Ishikawa (cell line): ENCODE measurements around the gene RBM44.

Source experiments
- CEBPB ChIP-seq: IDR thresholded peaks from 2 replicates; pipeline ENCODE4 v1.6.1; 2012
- CREB1 ChIP-seq: IDR thresholded peaks from 2 replicates; pipeline ENCODE4 v1.6.1; 2012; ENCODE audit warnings: low read depth
- EGR1 ChIP-seq: IDR thresholded peaks from 2 replicates; pipeline ENCODE4 v1.6.1; 2012
- EP300 ChIP-seq: IDR thresholded peaks from 2 replicates; pipeline ENCODE4 v1.6.1; 2012; ENCODE audit warnings: borderline replicate concordance
- FOXM1 ChIP-seq: IDR thresholded peaks from 2 replicates; pipeline ENCODE4 v1.6.1; 2012; ENCODE audit warnings: low read depth, borderline replicate concordance
- NFIC ChIP-seq: IDR thresholded peaks from 2 replicates; pipeline ENCODE4 v1.6.1; 2012
- RAD21 ChIP-seq: IDR thresholded peaks from 2 replicates; pipeline ENCODE4 v1.6.1; 2012; ENCODE audit warnings: low read depth
- TAF1 ChIP-seq: IDR thresholded peaks from 2 replicates; pipeline ENCODE4 v1.6.1; 2012; ENCODE audit warnings: low read depth, mild to moderate bottlenecking
- TCF12 ChIP-seq: IDR thresholded peaks from 2 replicates; pipeline ENCODE4 v1.6.1; 2012; ENCODE audit warnings: low read depth
- TEAD4 ChIP-seq: IDR thresholded peaks from 2 replicates; pipeline ENCODE4 v1.6.1; 2012
- YY1 ChIP-seq: IDR thresholded peaks from 2 replicates; pipeline ENCODE4 v1.6.1; 2012; ENCODE audit warnings: low read depth
- ZBTB7A ChIP-seq: IDR thresholded peaks from 2 replicates; pipeline ENCODE4 v1.6.1; 2012; ENCODE audit warnings: low read depth
- TF ChIP-seq, protein P1 (sequence below): IDR thresholded peaks from 2 replicates; pipeline ENCODE4 v1.6.1; 2012
- TF ChIP-seq, protein P2 (sequence below): IDR thresholded peaks from 2 replicates; pipeline ENCODE4 v1.6.1; 2012
- TF ChIP-seq, protein P3 (sequence below): IDR thresholded peaks from 2 replicates; pipeline ENCODE4 v1.6.1; 2012; ENCODE audit warnings: low read depth, mild to moderate bottlenecking

The RBM44 gene

DNA sequence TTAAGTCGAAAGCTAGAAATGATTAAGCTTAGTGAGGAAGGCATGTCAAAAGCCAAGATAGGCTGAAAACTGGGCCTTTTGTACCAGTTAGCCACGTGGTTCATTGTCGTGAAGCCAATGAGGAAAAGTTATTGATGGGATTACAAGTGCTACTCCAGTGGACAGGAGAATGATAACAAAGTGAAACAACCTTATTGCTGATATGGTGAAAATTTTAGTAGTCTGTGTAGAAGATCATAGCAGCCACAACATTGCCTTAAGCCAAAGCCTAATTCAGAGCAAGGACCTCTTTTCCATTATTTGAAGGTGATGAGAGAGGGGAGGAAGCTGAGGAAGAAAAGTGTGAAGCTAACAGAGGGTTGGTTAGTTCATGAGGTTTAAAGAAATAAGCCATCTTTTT lies 36.8 kb downstream of the RBM44 start:
- TF ChIP-seq, protein P1, sequence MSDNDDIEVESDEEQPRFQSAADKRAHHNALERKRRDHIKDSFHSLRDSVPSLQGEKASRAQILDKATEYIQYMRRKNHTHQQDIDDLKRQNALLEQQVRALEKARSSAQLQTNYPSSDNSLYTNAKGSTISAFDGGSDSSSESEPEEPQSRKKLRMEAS, result no peak
- no peak for TF ChIP-seq YY1

DNA sequence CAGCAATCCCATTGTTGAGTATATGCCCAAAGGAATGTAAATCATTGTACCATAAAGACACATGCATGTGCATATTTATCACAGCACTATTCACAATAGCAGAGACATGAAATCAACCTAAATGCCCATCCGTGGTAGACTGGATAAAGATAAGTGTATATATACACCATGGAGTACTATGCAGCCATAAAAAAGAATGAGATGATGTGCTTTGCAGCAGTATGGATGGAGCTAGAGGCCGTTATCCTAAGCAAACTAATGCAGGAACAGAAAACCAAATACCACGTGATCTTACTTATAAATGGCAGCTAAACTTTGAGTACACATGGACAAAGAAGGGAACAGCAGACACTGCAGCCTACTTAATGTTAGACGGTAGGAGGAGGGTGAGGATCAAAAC lies 42.5 kb downstream of the RBM44 start:
- TF ChIP-seq RAD21, result no peak
- no peak for TF ChIP-seq CREB1
- TF ChIP-seq CEBPB, result no peak
- no peak for TF ChIP-seq ZBTB7A
- TF ChIP-seq, protein P2, sequence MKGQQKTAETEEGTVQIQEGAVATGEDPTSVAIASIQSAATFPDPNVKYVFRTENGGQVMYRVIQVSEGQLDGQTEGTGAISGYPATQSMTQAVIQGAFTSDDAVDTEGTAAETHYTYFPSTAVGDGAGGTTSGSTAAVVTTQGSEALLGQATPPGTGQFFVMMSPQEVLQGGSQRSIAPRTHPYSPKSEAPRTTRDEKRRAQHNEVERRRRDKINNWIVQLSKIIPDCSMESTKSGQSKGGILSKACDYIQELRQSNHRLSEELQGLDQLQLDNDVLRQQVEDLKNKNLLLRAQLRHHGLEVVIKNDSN, result no peak
- TF ChIP-seq TAF1, result no peak
- TF ChIP-seq YY1, result no peak
- no peak for TF ChIP-seq EP300
- TF ChIP-seq, protein P1, result no peak
- no peak for TF ChIP-seq EGR1
- no peak for TF ChIP-seq FOXM1
- TF ChIP-seq TCF12, result no peak
- TF ChIP-seq NFIC, result no peak

DNA sequence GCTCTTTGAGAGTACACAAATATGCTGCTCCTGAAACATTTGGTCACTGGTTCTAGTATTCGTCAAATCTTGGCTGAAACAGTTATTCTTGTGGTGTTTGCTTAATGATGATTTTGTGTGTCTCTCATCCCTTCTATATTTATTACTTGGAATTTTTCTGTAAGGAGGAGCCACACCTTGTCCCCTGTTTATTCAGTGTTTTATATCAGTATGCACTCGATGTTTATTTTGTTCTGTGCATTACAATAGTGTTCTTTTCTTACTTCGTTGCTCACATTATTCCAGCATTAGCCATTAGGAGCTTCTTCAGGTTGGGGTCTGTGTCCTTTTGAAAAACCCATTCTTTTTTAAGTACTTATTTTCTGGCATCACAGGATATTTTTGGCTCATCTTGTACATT lies 55.7 kb downstream of the RBM44 start:
- TF ChIP-seq RAD21, result no peak
- no peak for TF ChIP-seq CREB1
- TF ChIP-seq, protein P3, sequence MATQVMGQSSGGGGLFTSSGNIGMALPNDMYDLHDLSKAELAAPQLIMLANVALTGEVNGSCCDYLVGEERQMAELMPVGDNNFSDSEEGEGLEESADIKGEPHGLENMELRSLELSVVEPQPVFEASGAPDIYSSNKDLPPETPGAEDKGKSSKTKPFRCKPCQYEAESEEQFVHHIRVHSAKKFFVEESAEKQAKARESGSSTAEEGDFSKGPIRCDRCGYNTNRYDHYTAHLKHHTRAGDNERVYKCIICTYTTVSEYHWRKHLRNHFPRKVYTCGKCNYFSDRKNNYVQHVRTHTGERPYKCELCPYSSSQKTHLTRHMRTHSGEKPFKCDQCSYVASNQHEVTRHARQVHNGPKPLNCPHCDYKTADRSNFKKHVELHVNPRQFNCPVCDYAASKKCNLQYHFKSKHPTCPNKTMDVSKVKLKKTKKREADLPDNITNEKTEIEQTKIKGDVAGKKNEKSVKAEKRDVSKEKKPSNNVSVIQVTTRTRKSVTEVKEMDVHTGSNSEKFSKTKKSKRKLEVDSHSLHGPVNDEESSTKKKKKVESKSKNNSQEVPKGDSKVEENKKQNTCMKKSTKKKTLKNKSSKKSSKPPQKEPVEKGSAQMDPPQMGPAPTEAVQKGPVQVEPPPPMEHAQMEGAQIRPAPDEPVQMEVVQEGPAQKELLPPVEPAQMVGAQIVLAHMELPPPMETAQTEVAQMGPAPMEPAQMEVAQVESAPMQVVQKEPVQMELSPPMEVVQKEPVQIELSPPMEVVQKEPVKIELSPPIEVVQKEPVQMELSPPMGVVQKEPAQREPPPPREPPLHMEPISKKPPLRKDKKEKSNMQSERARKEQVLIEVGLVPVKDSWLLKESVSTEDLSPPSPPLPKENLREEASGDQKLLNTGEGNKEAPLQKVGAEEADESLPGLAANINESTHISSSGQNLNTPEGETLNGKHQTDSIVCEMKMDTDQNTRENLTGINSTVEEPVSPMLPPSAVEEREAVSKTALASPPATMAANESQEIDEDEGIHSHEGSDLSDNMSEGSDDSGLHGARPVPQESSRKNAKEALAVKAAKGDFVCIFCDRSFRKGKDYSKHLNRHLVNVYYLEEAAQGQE, result no peak
- no peak for TF ChIP-seq TEAD4
- no peak for TF ChIP-seq EP300
- TF ChIP-seq YY1, result no peak
- TF ChIP-seq CEBPB, result no peak
- TF ChIP-seq, protein P1, result no peak
- no peak for TF ChIP-seq TCF12
- no peak for TF ChIP-seq NFIC
- no peak for TF ChIP-seq ZBTB7A
- TF ChIP-seq FOXM1, result no peak
- TF ChIP-seq, protein P2, result no peak
- TF ChIP-seq TAF1, result no peak
- no peak for TF ChIP-seq EGR1

DNA sequence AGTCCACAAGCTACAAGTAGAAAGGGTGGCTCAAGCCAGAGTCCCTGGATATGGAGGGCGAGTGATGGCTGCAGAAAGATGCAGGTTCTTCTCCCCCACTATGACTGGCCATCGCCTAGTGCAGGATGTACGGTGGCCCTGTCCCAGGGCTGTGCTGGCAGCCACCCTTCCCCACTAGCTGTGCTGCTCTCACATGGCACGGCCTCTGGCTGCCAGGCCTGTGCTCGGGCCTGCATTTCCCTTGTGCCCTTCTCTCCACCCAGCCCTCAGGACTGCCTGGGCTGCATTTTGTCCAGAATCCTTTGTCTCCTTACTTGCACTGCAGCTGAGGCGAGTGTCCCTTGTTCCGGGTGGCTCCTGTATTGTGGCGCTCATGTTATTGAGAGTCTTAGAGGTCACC lies 59.2 kb downstream of the RBM44 start:
- TF ChIP-seq FOXM1 (no peak), CREB1 (no peak), YY1 (no peak), ZBTB7A (no peak), RAD21 (no peak), NFIC (no peak), TCF12 (no peak), EP300 (no peak), TEAD4 (no peak)
- TF ChIP-seq, protein P1, result no peak
- TF ChIP-seq, protein P3, result no peak

DNA sequence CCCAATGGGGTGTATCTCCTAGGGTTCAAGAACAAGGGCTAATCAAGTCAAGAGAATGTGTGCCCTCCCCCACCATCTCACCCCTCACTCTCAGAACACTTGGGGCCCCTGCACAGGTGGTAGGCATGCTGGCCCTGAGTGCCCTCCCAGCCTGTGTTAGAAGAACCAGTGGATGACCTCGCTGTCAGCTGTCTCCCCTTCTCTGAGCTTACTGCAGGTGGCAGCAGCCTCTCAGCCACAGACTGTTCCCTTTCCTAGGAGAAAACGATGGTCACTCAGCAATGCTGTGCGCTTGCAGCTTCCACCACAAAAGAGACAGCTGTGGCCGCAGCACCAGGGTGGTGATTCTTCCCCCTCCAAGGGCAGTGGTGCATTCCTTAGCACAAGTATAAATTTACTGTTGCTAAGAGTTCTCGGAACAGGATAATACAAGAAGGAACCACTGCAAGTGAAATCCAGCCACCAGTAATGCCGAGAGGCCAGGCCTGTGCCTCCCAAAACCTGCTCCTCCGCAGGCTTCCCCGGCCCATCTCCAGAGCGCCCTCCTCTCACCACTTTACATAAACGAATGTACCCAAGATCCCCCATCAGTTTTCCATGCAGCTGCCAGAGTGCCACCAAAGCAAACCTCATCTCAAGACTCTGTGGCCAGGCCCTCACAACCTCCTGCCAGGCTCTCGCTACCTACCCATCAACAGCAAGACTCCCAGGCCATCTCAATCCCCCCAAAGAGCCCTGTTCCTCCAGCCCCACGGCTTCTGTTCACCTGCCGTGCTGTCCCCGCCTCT lies 59.9 kb downstream of the RBM44 start:
- TF ChIP-seq, protein P1, result no peak; the same call in 1 of the 2 replicates
- peak; percentile 98 for TF ChIP-seq RAD21

DNA sequence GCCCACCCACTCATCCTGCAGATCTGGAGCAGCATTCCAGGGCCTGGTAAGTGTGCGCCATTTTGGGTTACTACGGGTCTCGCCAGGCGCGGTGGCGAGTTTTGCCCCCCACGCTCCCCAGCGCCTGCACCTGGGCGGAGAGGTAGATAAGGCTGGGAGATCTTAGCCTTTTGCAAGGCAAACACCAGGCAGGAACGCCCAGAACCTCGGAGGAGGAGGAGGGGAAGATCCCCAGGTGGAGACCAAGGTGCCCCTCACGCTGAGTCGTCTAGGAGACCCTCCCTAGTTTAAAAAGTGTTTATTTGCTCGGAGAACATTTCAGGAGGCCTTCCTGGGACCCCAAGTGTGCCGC lies 60.5 kb downstream of the RBM44 start:
- TF ChIP-seq, protein P3, result no peak
- TF ChIP-seq, protein P2, result no peak
- TF ChIP-seq EGR1 (no peak), TAF1 (no peak), FOXM1 (no peak), EP300 (no peak), RAD21 (no peak), CEBPB (no peak), TCF12 (no peak), YY1 (no peak), NFIC (no peak), CREB1 (no peak)
- TF ChIP-seq, protein P1, result no peak
